ENCODE results near the gene EXOC6B.
A peak's percentile ranks its signal among the peaks of the same experiment; 100 is the strongest.

Gene EXOC6B

GRCh38 chr2:72153026-72153791 is 672.6 kb downstream of the EXOC6B start:
- no peak for DNase-seq

GRCh38 chr2:72150861-72151356 is 674.9 kb downstream of the EXOC6B start:
- no peak for DNase-seq

GRCh38 chr2:72150157-72150860 is 675.5 kb downstream of the EXOC6B start:
- DNase-seq, result peak; percentile 72

GRCh38 chr2:72149556-72150156 is 676.2 kb downstream of the EXOC6B start:
- no peak for DNase-seq

- peak; percentile 24 for DNase-seq
These were observed 676.8 kb downstream of the EXOC6B start for GRCh38 chr2:72148837-72149555.

GRCh38 chr2:72148003-72148836 is 677.6 kb downstream of the EXOC6B start:
- DNase-seq, result no peak

GRCh38 chr2:72147303-72147971 is 678.4 kb downstream of the EXOC6B start, which contains the start of gene CYP26B1:
Gene CYP26B1, minus strand, starts transcription at chr2:72147862. Its CDS starts 28 bp downstream, at chr2:72147834.
- DNase-seq, result no peak

- no peak for DNase-seq
These were observed 679.2 kb downstream of the EXOC6B start for GRCh38 chr2:72146347-72147302.

GRCh38 chr2:72145658-72146329 is 680.0 kb downstream of the EXOC6B start:
- no peak for DNase-seq

GRCh38 chr2:72145289-72145657 is 680.6 kb downstream of the EXOC6B start:
- DNase-seq, result no peak

GRCh38 chr2:72144632-72145288 is 681.1 kb downstream of the EXOC6B start:
- no peak for DNase-seq

- DNase-seq, result no peak
These were observed 681.6 kb downstream of the EXOC6B start for GRCh38 chr2:72144274-72144631.

GRCh38 chr2:72143441-72144273 is 682.2 kb downstream of the EXOC6B start:
- no peak for DNase-seq

- no peak for DNase-seq
These were observed 683.0 kb downstream of the EXOC6B start for GRCh38 chr2:72142570-72143440.

- DNase-seq, result no peak
These were observed 683.9 kb downstream of the EXOC6B start for GRCh38 chr2:72141881-72142451.

- no peak for DNase-seq
These were observed 684.7 kb downstream of the EXOC6B start for GRCh38 chr2:72141032-72141645.

GRCh38 chr2:72140621-72140960 is 685.2 kb downstream of the EXOC6B start:
- DNase-seq, result no peak

Measured in NCI-H1436 (cell line).